Adrenal gland (tissue), 5 donors: ENCODE results near the gene CASP9.

Source experiments
- CTCF ChIP-seq, 6 experiments: fragments of 450-650 bp in 4 of 6; fragments of 200-600 bp in 2 of 6; sonication (generic) in 1 of 6; IDR thresholded peaks; 1 replicate in 5 of 6; 2 replicates in 1 of 6; pipeline versions ENCODE4 v1.5.1 to v1.8.0; 2016 to 2021; ENCODE audit warnings: antibody characterized with exemption in 6 of 6, mild to moderate bottlenecking in 2 of 6, moderate library complexity in 1 of 6
- POLR2A ChIP-seq, 2 donors: fragments of 450-650 bp; IDR thresholded peaks; one replicate each; pipeline ENCODE4 v1.6.1; 2017; ENCODE audit warnings: antibody characterized with exemption in 2 of 2, mild to moderate bottlenecking in 2 of 2, moderate library complexity in 1 of 2
- donor health status: DM: no; HTN: no; CAD: no.

- no peak for TF ChIP-seq POLR2A (IDR thresholded peaks at IDR 0.05)
- TF ChIP-seq CTCF (IDR thresholded peaks at IDR 0.05): no peak
Observed at GRCh38 chr1:15543251-15543588, 19.2 kb upstream of the CASP9 start.
